GM13977 (cell line): ENCODE results near the gene SLC16A4.
"Not testable (repeated sequence)": the region's sequence is repeated elsewhere in the genome, so short reads cannot be mapped to it uniquely, and the experiment has no call there.

Experiments
- DNase-seq: peaks from one replicate; pipeline ENCODE4 v3.0.0; 2012; ENCODE audit warnings: low spot score
- in situ Hi-C: fragments of 300-500 bp; cut with MboI; formaldehyde crosslinking; loops from one replicate; pipeline ENCODE4 v1.12.0; 2022; ENCODE audit warnings: low sequenced_read_pairs, low pct_unique_long_range_greater_than_20kb, mixed read lengths, inconsistent platforms; ENCODE audit not compliant: unreplicated experiment
- TF ChIP-seq, protein P1 (sequence below): IDR thresholded peaks from 2 replicates; pipeline ENCODE4 v1.5.1; 2012; ENCODE audit warnings: mild to moderate bottlenecking, control low read depth; ENCODE audit not compliant: insufficient read depth; ENCODE audit errors: extremely low read depth, missing control alignments

Gene SLC16A4

GRCh38 chr1:110409316-110409715 lies 18.5 kb upstream of the SLC16A4 start:
- TF ChIP-seq, protein P1, sequence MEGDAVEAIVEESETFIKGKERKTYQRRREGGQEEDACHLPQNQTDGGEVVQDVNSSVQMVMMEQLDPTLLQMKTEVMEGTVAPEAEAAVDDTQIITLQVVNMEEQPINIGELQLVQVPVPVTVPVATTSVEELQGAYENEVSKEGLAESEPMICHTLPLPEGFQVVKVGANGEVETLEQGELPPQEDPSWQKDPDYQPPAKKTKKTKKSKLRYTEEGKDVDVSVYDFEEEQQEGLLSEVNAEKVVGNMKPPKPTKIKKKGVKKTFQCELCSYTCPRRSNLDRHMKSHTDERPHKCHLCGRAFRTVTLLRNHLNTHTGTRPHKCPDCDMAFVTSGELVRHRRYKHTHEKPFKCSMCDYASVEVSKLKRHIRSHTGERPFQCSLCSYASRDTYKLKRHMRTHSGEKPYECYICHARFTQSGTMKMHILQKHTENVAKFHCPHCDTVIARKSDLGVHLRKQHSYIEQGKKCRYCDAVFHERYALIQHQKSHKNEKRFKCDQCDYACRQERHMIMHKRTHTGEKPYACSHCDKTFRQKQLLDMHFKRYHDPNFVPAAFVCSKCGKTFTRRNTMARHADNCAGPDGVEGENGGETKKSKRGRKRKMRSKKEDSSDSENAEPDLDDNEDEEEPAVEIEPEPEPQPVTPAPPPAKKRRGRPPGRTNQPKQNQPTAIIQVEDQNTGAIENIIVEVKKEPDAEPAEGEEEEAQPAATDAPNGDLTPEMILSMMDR = no peak
- DNase-seq = no peak
- in situ Hi-C loops = no loop called here

- in situ Hi-C loops = no loop called here
- TF ChIP-seq, protein P1 = no peak
- DNase-seq = no peak
Observed at GRCh38 chr1:110408488-110408887, 17.7 kb upstream of the SLC16A4 start.

GRCh38 chr1:110407260-110408210 lies 16.7 kb upstream of the SLC16A4 start, which contains the start of gene LAMTOR5:
Gene LAMTOR5, minus strand, starts transcription at chr1:110407694. Its CDS starts 74 bp downstream, at chr1:110407620.
- DNase-seq = peak; percentile 87
- in situ Hi-C loops = no loop called here
- TF ChIP-seq, protein P1 = no peak

DNA sequence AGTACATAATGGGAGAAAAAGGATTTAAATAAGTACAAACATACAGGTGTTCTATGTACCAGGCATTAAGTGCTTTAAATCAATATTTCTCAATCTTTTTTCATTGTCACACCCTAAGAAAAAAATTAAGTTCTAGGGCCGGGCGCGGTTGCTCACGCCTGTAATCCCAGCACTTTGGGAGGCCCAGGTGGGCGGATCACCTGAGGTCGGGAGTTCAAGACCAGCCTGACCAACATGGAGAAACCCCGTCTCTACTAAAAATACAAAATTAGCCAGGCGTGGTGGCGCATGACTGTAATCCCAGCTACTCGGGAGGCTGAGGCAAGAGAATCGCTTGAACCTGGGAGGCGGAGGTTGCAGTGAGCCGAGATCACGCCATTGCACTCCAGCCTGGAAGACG lies 15.6 kb upstream of the SLC16A4 start:
- DNase-seq, in situ Hi-C loops: not testable (repeated sequence)

DNA sequence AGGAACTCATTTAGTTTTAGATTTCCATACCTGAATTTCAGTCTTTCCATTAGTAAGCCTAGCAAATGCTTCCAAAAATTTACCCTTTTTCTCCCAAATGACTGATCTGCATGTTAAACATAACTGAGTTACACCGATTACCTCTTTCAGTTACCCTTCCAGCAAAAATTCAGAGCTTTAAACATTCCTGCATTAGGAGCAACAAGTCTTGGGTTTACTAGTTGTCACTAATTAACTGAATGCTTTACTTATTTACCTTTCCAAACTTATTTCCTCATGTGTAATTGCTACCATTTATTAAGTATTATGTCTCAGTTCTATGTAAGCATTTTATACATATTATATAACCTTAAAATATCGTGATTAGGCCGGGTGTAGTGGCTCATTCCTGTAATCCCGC lies 13.6 kb upstream of the SLC16A4 start:
- in situ Hi-C loops = no loop called here
- no peak for DNase-seq
- TF ChIP-seq, protein P1 = no peak

- TF ChIP-seq, protein P1 = no peak
- in situ Hi-C loops = no loop called here
- DNase-seq = no peak
Observed at GRCh38 chr1:110403805-110404204, 13.0 kb upstream of the SLC16A4 start.

DNA sequence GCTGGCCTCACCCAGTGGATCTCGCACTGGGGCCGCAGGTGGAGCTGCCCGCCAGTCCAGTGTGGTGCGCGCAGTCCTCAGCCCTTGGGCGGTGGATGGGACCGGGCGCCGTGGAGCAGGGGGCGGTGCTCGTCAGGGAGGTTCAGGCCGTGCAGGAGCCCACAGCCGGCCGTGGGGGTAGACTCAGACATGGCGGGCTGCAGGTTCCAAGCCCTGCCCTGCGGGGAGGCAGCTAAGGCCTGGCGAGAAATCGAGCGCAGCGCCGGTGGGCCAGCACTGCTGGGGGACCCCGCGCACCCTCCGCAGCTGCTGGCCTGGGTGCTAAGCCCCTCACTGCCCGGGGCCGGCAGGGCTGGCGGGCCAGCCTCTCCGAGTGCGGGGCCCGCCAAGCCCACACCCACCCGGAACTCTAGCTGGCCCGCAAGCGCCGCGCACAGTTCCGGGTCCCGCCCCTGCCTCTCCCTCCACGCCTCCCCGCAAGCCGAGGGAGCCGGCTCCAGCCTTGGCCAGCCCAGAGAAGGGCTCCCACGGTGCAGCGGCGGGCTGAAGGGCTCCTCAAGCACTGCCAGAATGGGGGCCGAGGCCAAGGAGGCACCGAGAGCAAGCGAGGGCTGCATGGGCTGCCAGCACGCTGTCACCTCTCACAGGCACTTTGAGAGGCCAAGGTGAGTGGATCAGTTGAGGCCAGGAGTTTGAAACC lies 5.6 kb upstream of the SLC16A4 start:
- in situ Hi-C loops, DNase-seq: not testable (repeated sequence)
